Testis (tissue), 2 donors: ENCODE measurements around the gene NFIX.

ENCODE experiments used
- CTCF ChIP-seq, 3 experiments: fragments of 450-650 bp in 2 of 3; fragments of 200-600 bp in 1 of 3; sonication (generic) in 1 of 3; IDR thresholded peaks; one replicate each; pipeline ENCODE4 v1.5.1; 2016 to 2019; ENCODE audit warnings: antibody characterized with exemption in 3 of 3, mild to moderate bottlenecking in 2 of 3, moderate library complexity in 1 of 3
- POLR2A ChIP-seq: fragments of 450-650 bp; IDR thresholded peaks from one replicate; pipeline ENCODE4 v1.6.1; 2017; ENCODE audit warnings: antibody characterized with exemption, mild to moderate bottlenecking, moderate library complexity

- TF ChIP-seq CTCF (IDR thresholded peaks at IDR 0.05) (no peak), POLR2A (no peak)
These were observed 9.0 kb downstream of the NFIX start for GRCh38 chr19:13004273-13004672.
